Measurements from ENCODE around the gene CRACDL.

The CRACDL gene

DNA sequence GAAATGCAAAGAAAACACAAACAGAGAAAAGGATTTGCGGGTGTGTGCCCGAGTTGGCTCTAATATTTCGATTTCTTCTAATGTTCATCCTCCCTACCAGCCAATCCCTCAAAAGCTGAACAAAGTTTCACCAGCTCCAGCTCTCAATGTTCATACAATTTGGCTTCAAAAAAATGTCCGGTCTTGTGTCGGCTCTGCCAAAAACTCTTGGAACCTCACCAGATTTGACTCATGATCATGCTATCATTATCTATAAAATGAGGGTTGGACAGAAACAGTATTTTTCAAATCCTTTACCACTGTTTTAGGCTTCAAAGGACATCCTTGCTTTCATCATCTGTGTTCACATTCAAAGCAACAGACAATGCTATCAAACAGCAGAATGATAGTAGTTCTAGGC is 88.2 kb downstream of the CRACDL start:
- no peak for DNase-seq

DNA sequence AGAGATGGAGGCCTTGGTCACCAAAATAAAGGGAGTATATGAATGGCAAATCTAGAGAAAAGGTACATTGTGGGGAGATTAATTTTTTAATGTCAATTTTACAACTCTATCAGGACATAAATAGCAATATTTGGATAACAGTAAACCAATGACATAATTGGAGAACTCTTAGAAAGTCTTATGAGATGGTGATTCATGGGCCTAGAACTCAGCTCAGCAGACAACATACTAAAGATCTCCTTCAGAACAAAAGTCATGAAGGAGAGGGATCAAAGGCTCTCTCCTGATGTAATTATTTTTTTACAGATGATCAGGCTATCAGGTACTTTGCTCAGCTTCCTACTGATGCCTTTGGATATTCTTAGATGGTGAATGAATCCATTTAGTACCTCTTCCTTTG is 90.0 kb downstream of the CRACDL start:
- no peak for DNase-seq

DNA sequence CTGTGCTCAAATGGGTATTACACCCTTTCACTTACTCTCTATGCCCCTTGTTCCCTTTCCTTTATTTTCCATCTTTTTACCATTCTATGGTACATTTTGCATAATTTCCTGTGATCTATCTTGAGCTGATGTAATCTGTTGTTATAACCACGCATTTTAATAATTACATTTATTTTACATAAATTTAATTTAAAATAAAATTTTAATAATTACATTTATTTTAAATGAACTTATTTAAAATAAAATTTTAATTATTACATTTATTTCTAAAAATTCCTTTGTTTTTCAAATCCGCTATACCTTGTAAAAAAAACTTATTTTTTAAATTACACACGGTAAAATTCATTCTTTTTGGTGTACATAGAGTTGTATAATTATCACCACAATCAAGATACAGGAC is 93.9 kb downstream of the CRACDL start:
- DNase-seq, result no peak

DNA sequence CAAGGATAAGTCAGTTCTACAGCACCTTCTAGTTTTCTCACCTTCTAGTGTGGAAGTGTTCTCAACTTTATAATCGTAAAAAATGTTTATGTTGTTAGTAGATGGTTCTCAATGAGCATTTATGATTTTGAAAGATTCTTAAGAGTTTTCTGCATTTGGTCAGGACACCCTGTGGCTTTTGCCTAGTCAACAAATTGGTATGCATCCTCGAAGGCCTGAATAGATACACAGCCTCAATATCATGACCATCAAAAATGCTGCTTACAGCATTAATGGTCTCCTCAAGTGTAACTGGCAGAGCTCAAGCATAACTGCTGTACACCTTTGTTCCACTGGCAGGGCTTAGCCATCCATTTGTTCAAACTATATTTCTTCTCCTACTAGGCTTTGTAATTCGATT is 96.7 kb downstream of the CRACDL start:
- no peak for DNase-seq

DNA sequence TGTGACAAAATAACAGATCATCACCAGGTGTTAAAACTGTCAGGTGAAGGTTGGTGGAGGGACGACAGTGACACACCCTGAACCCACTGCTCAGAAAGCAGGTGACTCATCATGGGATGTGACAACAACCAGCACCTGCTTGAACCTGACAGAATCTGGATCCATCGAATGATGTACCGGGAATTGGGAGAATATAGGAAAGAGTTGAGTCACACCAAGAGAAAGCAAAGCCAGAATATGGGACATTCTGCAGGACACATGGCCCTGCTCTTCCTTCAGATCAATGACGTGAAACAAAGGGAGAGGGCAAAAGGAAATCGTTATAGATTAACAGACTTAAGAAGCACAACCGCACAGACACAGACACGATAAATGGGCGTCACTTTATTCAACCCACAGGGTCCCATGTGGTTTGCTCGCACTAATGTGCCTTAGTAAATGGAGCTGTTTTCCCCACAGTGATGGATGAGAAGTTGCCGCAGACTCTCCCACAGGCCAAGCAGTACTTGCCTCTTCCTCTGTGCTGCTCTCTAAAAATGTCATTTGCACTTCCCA is 100.1 kb downstream of the CRACDL start:
- peak; percentile 72 for DNase-seq

DNA sequence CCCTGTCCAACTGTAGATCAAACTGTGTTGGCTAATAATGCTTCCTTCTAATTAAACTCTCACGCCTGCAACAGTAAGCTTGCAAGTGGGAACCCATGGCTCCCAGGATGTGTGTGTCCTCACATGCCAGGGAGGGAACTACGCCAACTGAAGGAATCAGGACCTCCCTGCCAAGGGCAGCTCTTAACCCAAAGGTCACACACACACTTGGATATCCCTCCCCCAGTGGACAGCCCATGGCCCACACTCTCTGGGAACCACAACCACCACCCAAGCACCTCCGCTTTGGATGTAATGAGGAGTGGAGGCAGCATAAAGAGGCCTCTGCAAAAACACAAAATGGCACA is 102.1 kb downstream of the CRACDL start:
- DNase-seq, result no peak

DNA sequence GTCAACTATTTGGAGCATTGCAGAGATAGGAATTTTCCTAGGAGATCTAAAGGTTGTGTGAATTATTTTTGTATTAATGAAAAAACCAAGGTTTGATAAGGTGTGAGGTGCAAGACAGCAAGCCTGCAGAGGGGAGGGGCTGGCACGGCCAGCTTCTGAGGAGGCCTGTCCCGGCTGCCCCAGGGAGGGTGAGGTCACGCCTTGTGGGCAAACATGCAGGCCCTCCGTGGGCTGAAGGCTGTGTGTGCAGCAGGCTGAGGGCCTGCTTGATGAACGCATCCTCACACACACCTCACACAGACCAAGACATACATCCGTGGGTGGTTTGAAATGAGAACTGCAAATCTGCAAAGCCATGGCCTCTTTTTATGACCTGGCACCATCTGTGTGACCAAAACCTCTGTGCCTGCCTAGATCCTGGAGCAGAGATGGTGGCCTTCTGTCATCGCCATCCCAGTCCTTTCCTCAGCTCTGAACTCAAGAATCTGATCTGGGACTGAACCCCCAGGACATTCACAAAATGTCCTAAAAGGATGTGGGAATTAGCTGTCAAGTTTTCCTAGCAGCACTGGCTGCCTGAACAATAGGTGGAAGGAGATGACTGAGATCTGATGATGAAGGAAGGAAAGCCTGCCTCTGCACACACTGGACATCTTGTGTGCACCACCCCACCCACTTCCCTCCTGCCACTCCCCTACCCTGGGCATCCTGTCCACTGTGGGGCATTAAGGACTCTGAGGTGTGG is 102.7 kb downstream of the CRACDL start:
- no peak for DNase-seq

DNA sequence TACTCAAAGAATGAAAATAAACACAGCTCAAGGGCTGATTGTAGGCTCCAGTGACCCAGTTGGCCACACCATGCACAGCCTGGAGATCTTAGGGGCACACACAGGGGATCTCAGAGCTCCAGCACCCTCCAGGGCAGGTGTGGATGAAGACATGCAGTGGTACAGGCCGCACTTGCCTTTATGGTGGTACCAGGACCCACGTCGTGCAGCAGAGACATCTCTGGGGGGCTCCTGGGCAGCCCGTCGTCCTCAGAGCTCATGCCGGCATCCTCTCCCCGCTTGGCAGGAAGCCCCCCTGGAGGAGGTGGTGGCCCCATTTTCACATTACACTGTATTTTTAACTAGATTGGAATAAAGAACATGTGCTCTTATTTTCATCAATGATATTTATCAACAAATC is 103.9 kb downstream of the CRACDL start:
- no peak for DNase-seq

DNA sequence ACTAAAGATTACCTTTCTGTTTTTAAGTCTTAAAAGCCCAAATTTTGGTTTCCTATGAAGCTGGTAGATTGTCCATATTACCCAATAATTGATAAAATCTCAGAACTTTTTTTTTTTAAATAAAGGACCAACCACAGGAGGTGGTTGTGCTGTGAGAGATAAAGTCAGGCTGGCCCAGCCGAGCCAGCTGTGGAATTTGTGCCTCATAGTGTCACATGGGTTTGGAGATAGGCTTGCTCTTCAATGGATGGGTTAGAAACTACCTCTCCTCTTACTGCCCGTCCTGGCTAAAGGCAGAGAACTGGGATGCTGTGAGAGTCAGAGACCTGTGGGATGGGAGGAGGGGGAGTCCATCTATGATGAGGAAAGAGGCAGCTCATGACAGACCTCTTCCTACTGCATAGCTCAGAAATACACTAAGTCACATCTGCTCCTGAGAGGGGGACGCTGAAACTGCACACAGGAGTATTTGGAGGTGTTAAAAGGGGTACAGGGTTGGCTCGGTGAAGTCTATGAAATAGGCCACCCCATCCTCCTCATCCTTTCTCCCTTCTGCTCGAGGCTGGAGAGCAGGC is 105.4 kb downstream of the CRACDL start:
- no peak for DNase-seq

DNA sequence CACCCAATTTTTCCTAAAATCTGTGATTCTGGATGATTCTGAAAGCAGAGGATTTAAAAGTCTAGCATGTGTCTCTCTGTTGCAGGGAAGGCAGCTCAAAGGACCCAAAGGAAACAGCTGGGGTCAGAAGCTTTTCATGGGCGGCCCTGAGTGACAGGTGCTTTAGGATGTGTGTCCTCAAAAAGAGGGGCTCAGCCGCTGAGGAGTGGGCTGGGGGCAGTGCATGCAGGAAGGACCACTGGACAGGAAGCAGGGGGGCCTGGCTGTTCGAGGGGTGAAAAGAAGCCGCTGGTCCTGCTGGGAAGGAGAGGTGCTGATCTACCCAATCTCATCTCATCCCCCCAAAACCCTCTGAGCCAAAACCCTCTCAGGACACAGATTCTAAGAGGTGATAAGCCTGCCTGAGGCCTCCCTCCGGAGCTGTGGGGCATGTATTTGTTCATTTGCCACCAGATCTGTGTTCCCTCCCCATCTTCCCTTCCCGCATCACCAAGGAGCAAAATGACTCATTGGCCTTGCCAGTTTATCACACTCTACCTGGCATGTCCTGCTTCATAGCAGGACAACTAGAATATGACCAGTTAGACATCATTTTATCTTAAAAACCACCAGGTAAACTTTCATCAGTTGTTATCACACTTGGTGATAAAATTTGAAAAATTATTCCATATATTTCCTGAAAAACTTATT is 106.3 kb downstream of the CRACDL start:
- no peak for DNase-seq

DNA sequence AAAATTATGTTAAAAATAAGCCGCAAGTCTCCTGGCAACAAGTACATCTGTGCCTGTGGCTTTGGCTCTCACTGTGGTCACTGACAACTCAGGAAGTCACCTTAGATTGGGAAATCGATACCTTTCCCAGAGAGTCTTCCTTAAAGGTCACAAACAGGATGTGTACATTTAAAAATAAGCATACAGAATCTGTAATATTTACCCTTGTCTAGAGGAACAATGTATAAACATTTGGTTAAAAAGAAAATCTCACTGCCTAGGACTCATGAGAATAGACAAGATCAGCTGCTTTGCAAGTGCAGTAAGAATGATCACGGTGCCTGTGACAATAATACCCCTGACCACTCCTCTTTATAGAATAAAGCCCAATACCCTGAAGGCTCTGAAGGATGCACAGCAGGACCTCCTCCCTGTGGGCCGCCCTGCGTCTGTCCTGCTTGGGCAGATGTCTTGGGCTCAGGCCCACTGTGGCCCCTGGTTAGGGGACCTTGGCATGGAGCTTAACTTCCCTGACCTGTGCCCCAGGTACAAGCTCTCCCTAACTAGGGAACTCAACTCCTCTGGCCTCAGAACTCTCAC is 107.1 kb downstream of the CRACDL start:
- no peak for DNase-seq

DNA sequence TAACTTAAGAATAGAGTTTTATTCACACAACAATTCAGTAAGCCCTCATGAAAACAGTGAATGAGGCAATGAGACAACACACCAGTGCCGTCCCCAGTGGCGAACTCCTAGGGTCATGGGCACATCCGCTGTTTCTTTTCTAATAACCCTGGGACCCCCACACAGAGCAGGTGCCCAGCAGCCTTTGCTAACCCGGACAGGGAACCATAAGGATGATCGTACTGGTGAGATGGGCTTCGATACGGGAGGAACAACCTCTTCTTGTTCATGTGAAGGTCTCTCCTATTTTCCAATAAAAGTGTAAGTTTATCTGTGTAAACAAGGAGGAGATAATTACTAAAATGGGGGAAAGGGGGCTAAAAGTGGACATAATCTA is 107.7 kb downstream of the CRACDL start:
- DNase-seq, result no peak

DNA sequence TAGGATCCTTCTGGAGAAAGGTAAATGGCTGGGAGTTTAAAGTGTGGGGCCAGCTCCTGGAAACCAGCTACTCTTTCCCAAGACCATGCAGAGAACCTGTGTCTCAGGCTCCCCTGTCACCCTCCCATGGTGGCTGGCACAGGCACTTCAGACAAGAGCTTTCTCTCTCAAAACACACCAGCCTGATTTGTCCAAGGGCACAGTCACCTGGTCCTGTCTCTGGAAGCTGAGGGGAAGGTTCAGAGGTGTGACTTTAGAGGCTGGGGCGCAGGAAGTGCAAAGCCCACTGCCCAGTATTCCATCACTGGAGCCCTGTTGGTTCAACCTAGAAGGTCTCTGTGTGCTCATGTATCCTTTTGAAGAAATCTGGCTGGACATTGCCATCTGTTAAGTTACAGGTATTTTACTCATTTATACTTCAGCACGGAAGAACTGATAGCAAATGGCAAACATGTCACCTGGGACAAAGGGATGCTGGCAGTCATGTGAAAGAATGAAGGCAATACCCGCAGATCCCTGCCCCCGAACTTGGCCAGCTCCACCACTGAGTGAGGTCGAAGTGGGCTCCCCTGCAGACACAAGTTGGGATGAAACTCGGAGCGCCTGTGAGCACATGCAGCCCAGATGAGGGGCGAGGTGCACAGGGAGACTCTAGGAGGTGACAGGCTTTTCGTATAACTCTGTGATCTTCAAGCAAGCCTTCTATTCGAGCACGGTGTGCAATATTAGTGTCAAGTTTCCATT is 108.2 kb downstream of the CRACDL start:
- no peak for DNase-seq

DNA sequence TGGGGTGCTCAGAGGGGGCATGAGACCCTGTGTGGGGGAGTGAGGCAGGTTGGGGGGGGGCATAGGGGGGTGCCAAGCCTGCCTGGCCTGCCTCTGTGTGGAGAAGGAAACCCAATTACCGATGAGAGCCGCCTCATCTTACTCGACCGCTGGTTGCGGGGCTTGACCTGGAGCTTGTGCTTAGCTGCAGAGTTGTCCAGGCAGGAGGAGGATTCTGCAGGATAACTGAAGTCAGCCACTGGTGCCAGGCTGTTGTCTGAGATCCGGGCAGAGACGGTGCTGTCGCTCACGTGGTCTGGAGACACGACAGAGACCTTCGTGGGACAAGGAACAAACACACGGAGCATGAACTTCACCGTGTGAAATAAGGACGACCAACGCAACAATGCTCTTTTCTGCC is 109.2 kb downstream of the CRACDL start:
- no peak for DNase-seq

DNA sequence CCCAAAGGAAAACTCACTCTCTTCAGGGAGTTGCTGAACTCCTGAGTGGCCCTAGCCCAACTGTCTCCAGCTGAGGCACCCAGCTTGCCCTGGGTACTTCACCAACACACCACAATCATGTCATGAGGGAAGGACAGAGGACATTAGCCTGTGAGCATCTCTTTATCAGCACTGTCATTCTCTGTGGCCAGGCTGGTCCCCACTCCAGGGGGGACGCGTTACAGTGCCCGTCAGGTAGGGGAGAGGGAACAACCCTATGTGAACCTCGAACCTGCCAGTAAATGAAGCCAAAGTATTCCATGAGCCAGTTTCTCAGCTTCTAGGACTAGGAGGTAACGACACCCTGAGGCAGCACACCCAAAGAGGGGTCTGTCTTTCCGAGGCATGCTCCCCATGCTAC is 110.2 kb downstream of the CRACDL start:
- DNase-seq, result no peak

DNA sequence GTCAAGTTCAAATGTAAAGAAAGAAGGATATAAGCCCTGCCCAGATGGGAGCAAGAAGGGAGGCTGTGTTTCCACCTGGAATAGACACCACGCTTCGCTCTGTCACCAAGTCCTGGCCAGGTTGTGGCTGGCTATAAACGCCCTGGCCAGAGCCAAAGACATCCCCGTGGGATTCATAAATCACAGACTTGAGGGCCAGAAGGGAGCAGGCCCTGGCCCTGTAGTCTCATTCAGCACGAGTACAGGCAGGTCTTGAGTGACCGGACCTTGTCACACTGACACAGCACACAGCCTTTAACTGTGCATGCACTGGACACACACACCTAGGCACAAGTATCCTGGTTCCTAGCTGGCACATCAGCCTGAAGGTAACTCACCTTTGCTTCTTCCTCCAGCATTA is 110.6 kb downstream of the CRACDL start:
- no peak for DNase-seq

DNA sequence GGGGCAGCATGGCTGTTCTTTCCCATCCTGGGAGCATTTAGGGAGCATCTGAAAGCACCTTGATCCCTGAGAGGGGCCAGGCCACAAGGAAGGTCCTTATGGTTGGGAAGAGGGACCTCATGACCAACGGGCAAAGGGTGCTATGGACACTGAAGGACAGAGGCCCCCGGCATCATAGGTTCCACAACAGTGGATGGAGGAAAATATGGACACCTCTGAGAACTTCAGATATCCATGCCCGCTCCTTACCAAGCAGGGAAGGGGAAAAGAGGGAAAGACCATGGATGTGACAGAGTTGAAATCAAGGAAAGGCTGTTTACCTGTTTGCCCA is 111.0 kb downstream of the CRACDL start:
- no peak for DNase-seq

DNA sequence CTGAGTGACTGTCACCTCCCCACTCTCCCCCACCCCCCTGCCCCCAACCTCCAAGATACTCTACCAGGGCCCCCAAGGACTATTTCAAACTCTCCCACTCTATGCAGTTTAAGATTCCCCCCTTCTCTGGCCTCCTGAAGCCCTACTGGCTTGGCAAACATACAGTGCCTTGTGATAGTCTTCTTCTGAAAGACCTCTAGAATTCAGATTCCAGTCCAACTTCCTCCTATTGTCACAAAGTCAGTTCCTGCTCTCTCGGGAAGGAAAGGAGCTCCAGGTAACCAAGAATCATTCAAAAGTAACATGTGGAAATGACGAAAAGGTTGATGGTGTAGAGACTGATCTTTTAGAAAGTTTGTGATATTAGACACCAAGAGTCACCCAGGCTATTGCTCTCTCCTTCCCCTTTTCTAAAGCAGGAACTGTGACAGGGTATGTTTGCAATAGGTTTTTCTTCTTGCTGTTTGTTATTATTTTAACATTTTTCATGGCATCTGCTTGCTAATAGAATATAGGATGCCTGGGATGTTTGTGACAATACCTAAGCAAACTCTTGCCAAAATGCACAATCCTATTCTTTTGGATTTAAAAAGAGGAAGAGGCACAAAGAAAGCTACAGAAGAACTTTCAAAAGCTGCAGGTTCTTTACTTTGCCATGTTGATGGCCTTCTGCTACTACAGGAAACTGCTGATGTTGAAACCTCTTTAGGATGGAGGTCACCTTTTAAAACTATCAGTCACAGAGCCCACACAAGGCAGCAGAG is 111.6 kb downstream of the CRACDL start:
- DNase-seq, result no peak

DNA sequence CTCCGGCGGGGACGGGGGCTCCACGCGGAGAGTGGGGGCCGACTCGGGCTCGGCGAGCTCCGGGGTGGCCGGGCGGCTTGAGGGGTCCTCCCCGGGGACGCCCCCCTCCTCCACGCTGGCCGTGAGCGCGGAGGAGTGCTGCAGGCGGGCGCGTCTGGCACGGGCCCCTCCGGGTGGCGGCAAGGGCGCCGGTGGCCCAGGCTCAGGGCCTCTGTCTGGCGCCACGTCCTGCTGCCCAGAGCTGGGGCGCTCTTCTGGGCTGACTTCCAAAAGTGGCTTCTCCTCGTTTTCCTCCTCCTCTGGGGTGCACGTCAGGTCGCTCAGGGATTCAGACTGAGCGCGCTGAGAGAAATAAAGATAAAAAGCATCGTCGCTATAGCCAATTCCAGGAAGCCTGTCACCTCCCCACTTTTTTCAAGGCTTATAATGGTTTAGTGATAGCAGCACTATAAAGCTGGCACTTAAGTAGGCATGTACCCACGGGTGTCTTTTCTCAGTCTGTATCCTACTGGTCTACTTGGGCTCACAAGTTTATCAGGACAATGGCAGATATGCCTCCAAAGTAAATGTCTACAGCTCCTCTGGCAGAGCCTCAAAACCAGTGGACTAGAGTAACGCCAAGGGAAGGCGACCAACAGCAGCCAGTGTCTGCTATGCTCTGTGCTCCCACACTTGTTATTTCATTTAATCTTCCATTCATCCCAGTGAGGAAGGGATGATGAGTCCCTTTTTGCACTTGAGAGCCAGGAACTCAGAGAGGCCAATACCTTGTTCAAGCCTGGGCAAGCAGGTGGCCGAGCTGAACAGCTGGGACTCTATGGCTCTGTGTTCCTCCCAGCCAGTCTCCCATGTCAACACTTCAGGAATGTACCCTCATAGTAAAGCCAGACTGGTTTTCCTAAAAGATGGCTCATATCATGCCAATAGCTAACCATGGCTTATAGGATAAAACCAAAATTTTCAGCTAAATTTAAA is 112.5 kb downstream of the CRACDL start:
- no peak for DNase-seq

DNA sequence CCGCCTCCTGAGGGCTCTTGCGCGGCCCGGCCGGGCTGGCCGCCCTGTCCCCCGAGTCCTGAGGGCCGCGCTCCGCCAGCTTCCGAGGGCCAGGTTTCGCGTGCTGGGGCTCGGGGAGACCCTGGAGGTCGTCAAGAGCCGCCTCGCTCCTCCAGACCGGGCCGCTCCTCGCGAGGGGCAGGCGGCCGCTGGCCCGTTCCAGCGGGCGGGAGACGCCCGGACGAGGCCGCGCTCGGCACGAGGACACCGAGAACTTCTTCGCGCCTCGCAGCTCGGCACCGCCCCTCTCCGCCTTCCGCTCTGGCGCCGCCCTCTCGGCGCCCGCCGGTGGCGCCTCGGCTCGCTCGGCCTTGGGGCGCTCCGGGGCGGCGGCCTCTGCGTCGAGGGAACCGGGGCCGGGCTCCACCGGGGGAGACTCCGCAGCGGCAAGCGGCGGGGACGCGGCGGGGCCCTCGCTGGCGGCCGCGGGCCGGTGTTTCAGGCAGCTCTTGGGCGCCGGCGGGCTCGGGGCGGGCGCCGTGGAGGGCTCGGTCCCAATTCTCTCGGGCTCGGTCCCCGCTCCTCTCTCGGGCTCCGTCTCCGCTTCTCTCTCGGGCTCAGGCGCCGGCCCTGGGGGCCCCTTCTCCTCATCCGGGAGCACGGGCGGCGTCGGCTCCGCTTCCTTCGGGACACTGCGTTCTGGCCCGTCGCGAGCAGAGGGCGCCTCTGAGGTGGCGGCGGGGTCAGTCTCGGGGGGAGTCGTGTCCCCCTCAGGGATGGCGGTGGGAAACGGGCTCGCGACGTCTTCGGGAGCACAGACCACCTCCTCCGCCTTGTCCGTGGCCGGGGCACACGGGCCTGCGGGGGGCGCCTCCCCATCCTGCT is 113.5 kb downstream of the CRACDL start:
- DNase-seq, result peak; percentile 85
